ENCODE data around the gene MAT1A. TPM values are rescaled to one million over a fixed set of nuclear protein-coding genes. Genes with fewer than 3 reads are reported as not detected.
"Not testable (repeated sequence)": the region's sequence is repeated elsewhere in the genome, so short reads cannot be mapped to it uniquely, and the experiment has no call there.

Gene MAT1A
- total RNA-seq, 1 donor from 2014 or later, result not detected

- no peak for DNase-seq
Observed at GRCh38 chr10:80264081-80265056, 25.1 kb downstream of the MAT1A start.

- no peak for DNase-seq
Observed at GRCh38 chr10:80261316-80262030, 28.0 kb downstream of the MAT1A start.

- no peak for DNase-seq
Observed at GRCh38 chr10:80260295-80261243, 28.9 kb downstream of the MAT1A start.

- DNase-seq, result no peak
Observed at GRCh38 chr10:80259405-80259871, 30.0 kb downstream of the MAT1A start.

- DNase-seq, result not testable (repeated sequence)
Observed at GRCh38 chr10:80256798-80257197, 32.7 kb downstream of the MAT1A start.

- not testable (repeated sequence) for DNase-seq
Observed at GRCh38 chr10:80254726-80255125, 34.7 kb downstream of the MAT1A start.

- DNase-seq, result not testable (repeated sequence)
Observed at GRCh38 chr10:80253963-80254271, 35.5 kb downstream of the MAT1A start.

GRCh38 chr10:80253266-80253962 lies 36.0 kb downstream of the MAT1A start:
- no peak for DNase-seq

GRCh38 chr10:80252296-80252887 lies 37.1 kb downstream of the MAT1A start:
- no peak for DNase-seq

- DNase-seq, result not testable (repeated sequence)
Observed at GRCh38 chr10:80251703-80252280, 37.7 kb downstream of the MAT1A start.

GRCh38 chr10:80250399-80250798 lies 39.1 kb downstream of the MAT1A start:
- not testable (repeated sequence) for DNase-seq

- DNase-seq, result not testable (repeated sequence)
Observed at GRCh38 chr10:80249906-80250305, 39.6 kb downstream of the MAT1A start.

- not testable (repeated sequence) for DNase-seq
Observed at GRCh38 chr10:80247611-80248010, 41.8 kb downstream of the MAT1A start.

GRCh38 chr10:80244371-80244770 lies 45.1 kb downstream of the MAT1A start:
- not testable (repeated sequence) for DNase-seq

GRCh38 chr10:80242341-80242740 lies 47.1 kb downstream of the MAT1A start:
- not testable (repeated sequence) for DNase-seq

GRCh38 chr10:80236457-80236856 lies 53.0 kb downstream of the MAT1A start:
- DNase-seq, result not testable (repeated sequence)

- DNase-seq, result not testable (repeated sequence)
Observed at GRCh38 chr10:80234331-80235235, 54.9 kb downstream of the MAT1A start.

- DNase-seq, result not testable (repeated sequence)
Observed at GRCh38 chr10:80233871-80234270, 55.6 kb downstream of the MAT1A start.

- DNase-seq, result not testable (repeated sequence)
Observed at GRCh38 chr10:80226723-80227122, 62.7 kb downstream of the MAT1A start.
